Measurements from ENCODE around the gene IGSF5.
"Not testable (repeated sequence)": the region's sequence is repeated elsewhere in the genome, so short reads cannot be mapped to it uniquely, and the experiment has no call there.

Gene IGSF5

DNA sequence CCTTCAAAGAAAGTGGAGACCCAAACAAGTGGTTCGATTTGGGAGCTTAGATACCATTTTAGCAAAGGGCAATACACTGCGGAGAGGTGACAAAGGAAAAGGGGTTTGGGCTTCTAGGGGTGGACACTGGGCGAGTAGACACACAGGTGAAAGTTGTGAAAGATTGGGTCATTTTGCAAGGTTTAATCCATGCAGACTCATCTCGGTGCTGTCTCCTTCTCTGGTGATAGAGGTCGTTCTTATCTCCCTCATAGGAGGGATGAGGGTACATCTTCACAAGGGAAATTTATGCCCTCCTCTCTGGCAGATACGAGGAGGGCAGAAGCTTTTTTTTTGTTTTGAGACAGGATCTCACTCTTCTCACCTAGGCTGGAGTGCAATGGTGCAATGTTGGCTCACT is 6.4 kb upstream of the IGSF5 start:
- Histone ChIP-seq H2BK5ac (ENCODE audit: low read length) (no peak overlapping the region), H3K9ac (ENCODE audit: low read length) (no peak overlapping the region), H3K27ac (ENCODE audit: low read depth, low read length) (no peak overlapping the region), H3K4ac (ENCODE audit: low read depth, low read length) (no peak overlapping the region), H4K8ac (ENCODE audit: low read depth, low read length) (no peak overlapping the region), H3K79me2 (ENCODE audit: control insufficient read depth, insufficient read depth, low read length) (no peaks in the 10 kb centered on the region), H3K36me3 (ENCODE audit: control insufficient read depth, insufficient read depth, low read length) (no peaks in the 10 kb centered on the region), H3K23ac (ENCODE audit: low read length) (no peak overlapping the region), H3K4me3 (ENCODE audit: low read length) (no peak overlapping the region), H3K56ac (ENCODE audit: low read length) (no peak overlapping the region), H4K5ac (ENCODE audit: low read length) (no peak overlapping the region), H2BK120ac (ENCODE audit: low read depth, low read length) (no peak overlapping the region), H3K4me1 (ENCODE audit: control insufficient read depth, low read depth, low read length) (no peaks in the 10 kb centered on the region), H3K18ac (ENCODE audit: low read length) (no peak overlapping the region), H2BK15ac (replicated peaks; ENCODE audit: low read depth) (no peak overlapping the region), H3K79me1 (ENCODE audit: low read length) (no peaks in the 10 kb centered on the region), H3K4me2 (ENCODE audit: low read length) (no peak overlapping the region), H3K27me3 (ENCODE audit: insufficient read depth, low read length, poor library complexity) (no peaks in the 10 kb centered on the region), H2AK5ac (ENCODE audit: low read length) (no peak overlapping the region)
- DNase-seq, result no peak
- no CpG with 5 or more reads among the region's 6 CpGs for WGBS (ENCODE audit: extremely low coverage, insufficient coverage, low lambda C conversion rate)

DNA sequence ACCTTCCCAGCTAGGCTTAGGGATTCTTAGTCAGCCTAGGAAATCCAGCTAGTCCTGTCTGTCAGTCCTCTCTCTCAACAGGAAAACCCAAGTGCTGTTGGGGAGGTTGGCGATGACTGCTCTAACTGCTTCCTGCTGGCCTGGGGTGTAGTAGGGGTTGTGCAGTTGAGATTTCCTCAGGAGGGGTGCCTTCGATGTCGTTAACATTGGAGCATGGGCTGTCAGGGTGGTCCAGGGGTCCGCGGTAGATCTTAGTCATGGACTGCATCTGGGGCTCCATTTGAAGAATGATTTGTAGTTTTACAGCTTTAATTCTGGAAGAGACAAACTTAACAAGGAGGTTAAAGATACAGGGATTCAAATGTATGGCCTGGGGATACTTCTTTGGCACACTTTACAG is 5.5 kb upstream of the IGSF5 start:
- not testable (repeated sequence) for H3K4me2 ChIP-seq (ENCODE audit: low read length); H3K79me1 ChIP-seq (ENCODE audit: low read length); H3K56ac ChIP-seq (ENCODE audit: low read length); H3K36me3 ChIP-seq (ENCODE audit: control insufficient read depth, insufficient read depth, low read length); H2BK15ac ChIP-seq (replicated peaks; ENCODE audit: low read depth); DNase-seq; H2BK5ac ChIP-seq (ENCODE audit: low read length); H3K79me2 ChIP-seq (ENCODE audit: control insufficient read depth, insufficient read depth, low read length); H4K5ac ChIP-seq (ENCODE audit: low read length); H3K4ac ChIP-seq (ENCODE audit: low read depth, low read length); H3K18ac ChIP-seq (ENCODE audit: low read length); H4K8ac ChIP-seq (ENCODE audit: low read depth, low read length); H3K27ac ChIP-seq (ENCODE audit: low read depth, low read length); H2BK120ac ChIP-seq (ENCODE audit: low read depth, low read length); H3K27me3 ChIP-seq (ENCODE audit: insufficient read depth, low read length, poor library complexity); H3K9ac ChIP-seq (ENCODE audit: low read length); H2AK5ac ChIP-seq (ENCODE audit: low read length); H3K4me1 ChIP-seq (ENCODE audit: control insufficient read depth, low read depth, low read length); H3K23ac ChIP-seq (ENCODE audit: low read length); H3K4me3 ChIP-seq (ENCODE audit: low read length)
- no CpG with 5 or more reads among the region's 5 CpGs for WGBS (ENCODE audit: extremely low coverage, insufficient coverage, low lambda C conversion rate)

DNA sequence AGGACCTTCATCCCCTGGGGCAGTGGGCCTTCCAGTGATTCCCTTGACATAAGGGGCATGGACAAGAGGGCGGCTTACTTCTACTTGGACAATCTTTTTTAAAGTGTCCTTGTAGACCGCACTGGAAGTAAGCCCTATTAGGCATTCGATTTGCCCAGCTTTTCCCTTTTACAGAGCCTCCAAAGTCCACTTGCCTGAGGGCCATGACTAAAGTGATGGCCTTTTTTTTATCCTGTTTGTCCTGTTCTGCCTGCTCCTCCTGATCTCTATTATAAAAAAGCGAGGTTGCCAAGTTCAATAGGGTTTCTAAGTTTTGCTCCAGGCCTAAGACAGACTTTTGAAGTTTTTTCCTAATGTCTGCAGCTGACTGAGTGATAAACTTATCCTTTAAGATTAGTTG is 2.4 kb upstream of the IGSF5 start:
- not testable (repeated sequence) for H4K5ac ChIP-seq (ENCODE audit: low read length); DNase-seq; H3K27ac ChIP-seq (ENCODE audit: low read depth, low read length); H3K79me1 ChIP-seq (ENCODE audit: low read length); H2BK120ac ChIP-seq (ENCODE audit: low read depth, low read length); H2BK5ac ChIP-seq (ENCODE audit: low read length); H3K79me2 ChIP-seq (ENCODE audit: control insufficient read depth, insufficient read depth, low read length); H3K9ac ChIP-seq (ENCODE audit: low read length); H4K8ac ChIP-seq (ENCODE audit: low read depth, low read length); H3K4me2 ChIP-seq (ENCODE audit: low read length); H3K23ac ChIP-seq (ENCODE audit: low read length); H3K4ac ChIP-seq (ENCODE audit: low read depth, low read length); H3K4me3 ChIP-seq (ENCODE audit: low read length); H2BK15ac ChIP-seq (replicated peaks; ENCODE audit: low read depth); H3K18ac ChIP-seq (ENCODE audit: low read length); H3K56ac ChIP-seq (ENCODE audit: low read length); H3K36me3 ChIP-seq (ENCODE audit: control insufficient read depth, insufficient read depth, low read length); H3K4me1 ChIP-seq (ENCODE audit: control insufficient read depth, low read depth, low read length); H2AK5ac ChIP-seq (ENCODE audit: low read length); H3K27me3 ChIP-seq (ENCODE audit: insufficient read depth, low read length, poor library complexity)
- WGBS (ENCODE audit: extremely low coverage, insufficient coverage, low lambda C conversion rate), result no CpG with 5 or more reads among the region's 4 CpGs

DNA sequence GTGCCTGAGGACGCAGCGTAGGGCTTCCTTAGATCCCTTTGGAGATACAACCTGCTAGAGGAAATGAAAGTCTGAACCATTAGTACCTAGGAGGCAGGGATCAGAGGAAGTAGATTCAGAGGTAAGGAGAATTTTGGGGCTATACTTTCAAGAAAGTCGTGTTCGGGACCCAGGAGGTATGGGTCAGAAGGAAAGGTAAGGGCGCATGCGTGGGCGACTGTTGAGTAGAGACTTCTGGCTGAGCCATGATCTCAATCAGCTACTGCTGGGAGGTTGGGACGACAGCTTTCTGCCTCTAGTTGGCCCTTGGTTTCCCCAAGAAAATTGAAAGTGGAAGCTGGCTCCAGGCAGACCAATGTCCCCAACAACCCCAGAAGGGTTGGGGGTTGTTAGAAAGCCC is 349 bp downstream of the IGSF5 start:
- not testable (repeated sequence) for H4K8ac ChIP-seq (ENCODE audit: low read depth, low read length); H3K79me2 ChIP-seq (ENCODE audit: control insufficient read depth, insufficient read depth, low read length); H3K27me3 ChIP-seq (ENCODE audit: insufficient read depth, low read length, poor library complexity); H3K23ac ChIP-seq (ENCODE audit: low read length); H3K4ac ChIP-seq (ENCODE audit: low read depth, low read length); H2AK5ac ChIP-seq (ENCODE audit: low read length); H2BK120ac ChIP-seq (ENCODE audit: low read depth, low read length); H3K27ac ChIP-seq (ENCODE audit: low read depth, low read length); H3K4me2 ChIP-seq (ENCODE audit: low read length); H3K56ac ChIP-seq (ENCODE audit: low read length); H3K36me3 ChIP-seq (ENCODE audit: control insufficient read depth, insufficient read depth, low read length); H3K4me3 ChIP-seq (ENCODE audit: low read length); H3K4me1 ChIP-seq (ENCODE audit: control insufficient read depth, low read depth, low read length); H3K18ac ChIP-seq (ENCODE audit: low read length); H2BK15ac ChIP-seq (replicated peaks; ENCODE audit: low read depth); H4K5ac ChIP-seq (ENCODE audit: low read length); H3K79me1 ChIP-seq (ENCODE audit: low read length); DNase-seq; H2BK5ac ChIP-seq (ENCODE audit: low read length); H3K9ac ChIP-seq (ENCODE audit: low read length)
- WGBS (ENCODE audit: extremely low coverage, insufficient coverage, low lambda C conversion rate), result no CpG with 5 or more reads among the region's 8 CpGs

DNA sequence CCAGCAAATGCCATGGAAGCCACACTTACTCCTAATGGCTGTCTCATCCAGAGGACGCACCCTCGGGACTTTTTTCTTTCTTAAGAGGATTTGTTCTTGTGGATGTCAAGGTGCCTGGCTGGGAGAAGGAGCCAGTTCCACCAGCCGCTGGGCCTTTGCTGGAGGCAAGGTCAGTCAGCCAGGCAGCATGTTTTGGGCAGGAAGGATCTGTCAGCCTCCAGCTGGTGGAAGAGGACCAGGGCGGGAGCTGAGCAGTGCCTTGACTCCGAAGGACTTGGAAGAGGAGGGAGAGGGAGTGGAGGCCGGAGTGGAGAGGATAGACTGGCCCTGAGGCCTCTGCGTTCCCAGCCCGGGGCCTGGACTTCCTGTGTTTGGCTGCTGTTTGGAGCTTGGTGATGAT is 5.7 kb downstream of the IGSF5 start:
- H2BK120ac ChIP-seq (ENCODE audit: low read depth, low read length), result no peak overlapping the region
- H3K18ac ChIP-seq (ENCODE audit: low read length), result no peak overlapping the region
- DNase-seq, result no peak
- H3K27me3 ChIP-seq (ENCODE audit: insufficient read depth, low read length, poor library complexity), result no peaks in the 10 kb centered on the region
- no peak overlapping the region for H2AK5ac ChIP-seq (ENCODE audit: low read length)
- WGBS (ENCODE audit: extremely low coverage, insufficient coverage, low lambda C conversion rate), result no CpG with 5 or more reads among the region's 8 CpGs
- no peak overlapping the region for H3K56ac ChIP-seq (ENCODE audit: low read length)
- H3K79me2 ChIP-seq (ENCODE audit: control insufficient read depth, insufficient read depth, low read length), result no peaks in the 10 kb centered on the region
- H3K4ac ChIP-seq (ENCODE audit: low read depth, low read length), result no peak overlapping the region
- no peaks in the 10 kb centered on the region for H3K79me1 ChIP-seq (ENCODE audit: low read length)
- no peak overlapping the region for H3K23ac ChIP-seq (ENCODE audit: low read length)
- no peak overlapping the region for H4K8ac ChIP-seq (ENCODE audit: low read depth, low read length)
- H4K5ac ChIP-seq (ENCODE audit: low read length), result no peak overlapping the region
- no peak overlapping the region for H3K9ac ChIP-seq (ENCODE audit: low read length)
- no peak overlapping the region for H3K4me2 ChIP-seq (ENCODE audit: low read length)
- H3K4me1 ChIP-seq (ENCODE audit: control insufficient read depth, low read depth, low read length), result no peaks in the 10 kb centered on the region
- no peak overlapping the region for H2BK5ac ChIP-seq (ENCODE audit: low read length)
- H3K27ac ChIP-seq (ENCODE audit: low read depth, low read length), result no peak overlapping the region
- no peak overlapping the region for H2BK15ac ChIP-seq (replicated peaks; ENCODE audit: low read depth)
- H3K36me3 ChIP-seq (ENCODE audit: control insufficient read depth, insufficient read depth, low read length), result no peaks in the 10 kb centered on the region
- H3K4me3 ChIP-seq (ENCODE audit: low read length), result no peak overlapping the region

DNA sequence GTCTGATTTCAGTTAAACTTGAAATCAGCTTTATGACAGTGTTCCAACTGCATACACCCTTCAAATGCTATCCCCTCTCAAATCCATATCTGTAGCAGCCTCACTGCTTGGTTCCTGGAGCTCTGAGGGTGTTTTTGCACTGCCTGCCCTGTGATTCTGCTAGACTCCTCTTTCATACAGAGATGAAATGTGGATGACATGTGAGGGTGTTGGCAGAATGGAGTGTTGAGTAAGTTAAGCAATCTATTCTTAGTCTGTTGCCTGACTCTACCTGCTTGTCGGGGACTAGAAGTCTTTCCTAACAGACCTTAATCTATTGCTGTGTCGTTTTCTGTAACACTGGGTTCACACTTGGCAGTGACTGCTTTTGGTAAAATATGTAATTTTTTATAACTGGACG is 9.8 kb downstream of the IGSF5 start:
- Histone ChIP-seq H3K79me2 (ENCODE audit: control insufficient read depth, insufficient read depth, low read length) (no peaks in the 10 kb centered on the region), H3K79me1 (ENCODE audit: low read length) (no peaks in the 10 kb centered on the region), H3K27me3 (ENCODE audit: insufficient read depth, low read length, poor library complexity) (no peaks in the 10 kb centered on the region), H2BK5ac (ENCODE audit: low read length) (no peak overlapping the region), H3K23ac (ENCODE audit: low read length) (no peak overlapping the region), H3K9ac (ENCODE audit: low read length) (no peak overlapping the region), H3K56ac (ENCODE audit: low read length) (no peak overlapping the region), H3K4me1 (ENCODE audit: control insufficient read depth, low read depth, low read length) (no peaks in the 10 kb centered on the region), H3K4ac (ENCODE audit: low read depth, low read length) (no peak overlapping the region), H3K4me3 (ENCODE audit: low read length) (no peak overlapping the region), H3K18ac (ENCODE audit: low read length) (no peak overlapping the region), H2AK5ac (ENCODE audit: low read length) (no peak overlapping the region), H4K5ac (ENCODE audit: low read length) (no peak overlapping the region), H2BK15ac (replicated peaks; ENCODE audit: low read depth) (no peak overlapping the region), H4K8ac (ENCODE audit: low read depth, low read length) (no peak overlapping the region), H3K4me2 (ENCODE audit: low read length) (no peak overlapping the region), H2BK120ac (ENCODE audit: low read depth, low read length) (no peak overlapping the region), H3K27ac (ENCODE audit: low read depth, low read length) (no peak overlapping the region), H3K36me3 (ENCODE audit: control insufficient read depth, insufficient read depth, low read length) (no peaks in the 10 kb centered on the region)
- DNase-seq, result no peak
- no CpG with 5 or more reads among the region's 3 CpGs for WGBS (ENCODE audit: extremely low coverage, insufficient coverage, low lambda C conversion rate)

Measured in mesendoderm (in vitro differentiated cells).